ENCODE measurements around the gene SYT6. TPM values are rescaled to one million over a fixed set of nuclear protein-coding genes. Genes with fewer than 3 reads are reported as not detected.

SYT6 gene
- total RNA-seq, 1 experiment from 2014 or later = 54.2 TPM

GRCh38 chr1:114180742-114181141 lies 27.1 kb upstream of the SYT6 start (continued):
- TF ChIP-seq ZNF425 (CRISPR knock-in tag; conservative IDR thresholded peaks at IDR 0.05) (no peak), FOXP1 (CRISPR knock-in tag; IDR thresholded peaks at IDR 0.05; ENCODE audit: borderline replicate concordance) (no peak), EMX1 (CRISPR knock-in tag; IDR thresholded peaks at IDR 0.05) (no peak)

GRCh38 chr1:114178936-114179335 lies 25.3 kb upstream of the SYT6 start:
- DNase-seq (ENCODE audit: low spot score) = no peak
- Mint-ChIP-seq H3K4me3 (no peak overlapping the region), H3K4me1 (peaks cover 17% of the 10 kb centered on the region), H3K9me3 (peaks cover under 1% of the 10 kb centered on the region), H3K27ac (no peak overlapping the region), H3K36me3 (no peaks in the 10 kb centered on the region), H3K27me3 (ENCODE audit: low read depth) (peaks cover 7% of the 10 kb centered on the region)
- ATAC-seq = no peak
- POLR2A ChIA-PET = no interaction called here
- TF ChIP-seq FOXP4 (CRISPR knock-in tag; IDR thresholded peaks at IDR 0.05) (no peak), ETV6 (CRISPR knock-in tag; IDR thresholded peaks at IDR 0.05) (no peak)
- CTCF ChIA-PET = no interaction called here

GRCh38 chr1:114177282-114177681 lies 23.6 kb upstream of the SYT6 start:
- ChIA-PET CTCF (no interaction called here), POLR2A (no interaction called here)
- no peaks in the 10 kb centered on the region; the same call in none of the 2 replicates for H3K27me3 Mint-ChIP-seq (ENCODE audit: low read depth)
- DNase-seq (ENCODE audit: low spot score) = no peak
- peaks cover 17% of the 10 kb centered on the region for H3K4me1 Mint-ChIP-seq
- no peak for TF ChIP-seq KAT7 (CRISPR knock-in tag; IDR thresholded peaks at IDR 0.05; ENCODE audit: borderline replicate concordance)
- TF ChIP-seq NR3C1 (CRISPR knock-in tag; conservative IDR thresholded peaks at IDR 0.05; ENCODE audit: low read depth) = no peak
- no peak for TF ChIP-seq ETV6 (CRISPR knock-in tag; IDR thresholded peaks at IDR 0.05)
- no peak for TF ChIP-seq ZNF317 (CRISPR knock-in tag; IDR thresholded peaks at IDR 0.05; ENCODE audit: borderline replicate concordance, low read depth)
- no peak for TF ChIP-seq ZNF423 (CRISPR knock-in tag; IDR thresholded peaks at IDR 0.05)
- no peak for TF ChIP-seq CREB1 (CRISPR knock-in tag; IDR thresholded peaks at IDR 0.05)
- no peak for TF ChIP-seq ZNF281 (CRISPR knock-in tag; IDR thresholded peaks at IDR 0.05)
- no peak for TF ChIP-seq TP53 (CRISPR knock-in tag; IDR thresholded peaks at IDR 0.05)
- no peak overlapping the region for H3K4me3 Mint-ChIP-seq
- no peak overlapping the region for H3K27ac Mint-ChIP-seq
- H3K9me3 Mint-ChIP-seq = no peaks in the 10 kb centered on the region
- H3K36me3 Mint-ChIP-seq = no peaks in the 10 kb centered on the region
- ATAC-seq = no peak

- Mint-ChIP-seq H3K4me3 (no peak overlapping the region), H3K27ac (no peak overlapping the region), H3K27me3 (ENCODE audit: low read depth) (no peaks in the 10 kb centered on the region; the same call in none of the 2 replicates), H3K36me3 (no peaks in the 10 kb centered on the region), H3K9me3 (no peaks in the 10 kb centered on the region), H3K4me1 (peaks cover 11% of the 10 kb centered on the region)
- ChIA-PET POLR2A (no interaction called here), CTCF (no interaction called here)
- DNase-seq (ENCODE audit: low spot score) (no peak), ATAC-seq (no peak)
- no peak for TF ChIP-seq TEAD1 (CRISPR knock-in tag; IDR thresholded peaks at IDR 0.05)
- no peak for TF ChIP-seq ZNF317 (CRISPR knock-in tag; IDR thresholded peaks at IDR 0.05; ENCODE audit: borderline replicate concordance, low read depth)
- TF ChIP-seq ZNF232 (CRISPR knock-in tag; IDR thresholded peaks at IDR 0.05) = no peak
- TF ChIP-seq GRHL2 (CRISPR knock-in tag; IDR thresholded peaks at IDR 0.05; ENCODE audit: insufficient replicate concordance, severe bottlenecking) = no peak
- TF ChIP-seq GABPB1 (CRISPR knock-in tag; IDR thresholded peaks at IDR 0.05) = no peak
- TF ChIP-seq ATF2 (CRISPR knock-in tag; IDR thresholded peaks at IDR 0.05; ENCODE audit: borderline replicate concordance, low read depth) = no peak
- no peak for TF ChIP-seq ZBTB21 (CRISPR knock-in tag; IDR thresholded peaks at IDR 0.05; ENCODE audit: borderline replicate concordance)
- TF ChIP-seq IRF1 (CRISPR knock-in tag; IDR thresholded peaks at IDR 0.05) = no peak
- TF ChIP-seq ZNF121 (CRISPR knock-in tag; IDR thresholded peaks at IDR 0.05) = no peak
- no peak for TF ChIP-seq ZNF219 (CRISPR knock-in tag; IDR thresholded peaks at IDR 0.05; ENCODE audit: borderline replicate concordance)
- TF ChIP-seq PREB (CRISPR knock-in tag; IDR thresholded peaks at IDR 0.05; ENCODE audit: borderline replicate concordance) = no peak
Measured at GRCh38 chr1:114176366-114176765, 22.7 kb upstream of the SYT6 start.
